GM18870 (cell line): ENCODE results near the gene LMBR1L.
"Not testable (repeated sequence)": the region's sequence is repeated elsewhere in the genome, so short reads cannot be mapped to it uniquely, and the experiment has no call there.

Source experiments
- ATAC-seq: cut with Tn5 transposase; IDR thresholded peaks from one replicate; pipeline ENCODE4 v1.9.1; 2021; ENCODE audit warnings: moderate library complexity; ENCODE audit not compliant: unreplicated experiment

The LMBR1L gene

DNA sequence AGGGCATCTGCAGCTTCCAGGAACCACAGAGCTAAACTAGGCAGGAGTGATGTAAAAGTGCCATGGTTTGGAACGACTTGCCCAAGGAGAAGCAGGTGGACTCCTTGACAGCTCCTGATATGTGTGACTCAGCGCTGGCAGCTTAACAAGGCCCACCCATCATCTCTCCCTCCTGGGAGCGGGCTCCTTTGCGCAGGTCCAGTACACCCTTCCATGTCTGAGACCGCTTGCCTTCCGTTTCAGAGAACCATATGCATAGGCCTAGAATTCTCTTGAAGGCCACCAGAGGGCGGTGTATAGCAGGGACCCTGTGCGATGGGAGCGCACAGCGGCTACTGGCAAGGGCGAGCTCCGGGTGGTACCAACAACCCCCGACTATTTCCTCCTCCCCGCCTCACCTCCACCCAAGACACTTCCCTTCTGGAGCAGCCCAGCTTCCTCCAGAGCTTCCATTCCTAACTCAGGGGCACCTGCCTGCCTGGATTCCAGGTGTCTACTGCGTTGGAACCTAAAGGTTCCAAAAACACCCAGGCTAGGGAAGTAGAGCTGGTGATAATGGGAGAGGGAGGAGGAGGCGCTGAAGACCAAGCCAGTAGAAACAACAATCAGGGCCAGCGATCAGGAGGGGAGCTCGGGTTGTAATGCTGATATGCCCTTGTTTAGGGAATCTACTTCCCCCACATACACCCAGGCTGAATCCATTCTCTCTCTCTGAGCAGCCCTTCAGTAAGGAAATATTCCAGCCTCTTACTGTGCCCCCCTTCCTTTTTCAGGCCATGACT lies 22.3 kb downstream of the LMBR1L start:
- ATAC-seq: no peak

DNA sequence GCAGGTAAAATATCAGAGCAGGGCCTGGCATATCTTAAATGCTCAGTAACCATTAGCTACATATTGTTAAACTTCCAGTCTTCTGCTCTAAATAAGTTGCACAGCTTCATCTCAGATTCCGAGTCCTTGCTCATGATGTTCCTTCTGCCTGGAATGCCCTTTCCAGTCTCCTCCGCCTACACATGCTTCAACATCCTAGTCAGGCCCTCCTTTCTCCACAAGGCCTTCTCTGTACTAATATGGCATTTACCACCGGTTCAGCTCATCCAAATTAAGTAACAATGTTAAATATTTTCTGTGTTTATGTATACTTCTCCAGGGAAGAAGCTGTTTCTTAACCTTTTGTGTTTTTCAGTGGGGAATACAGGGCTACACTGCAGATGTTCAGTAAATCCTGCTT lies 24.5 kb downstream of the LMBR1L start:
- no peak for ATAC-seq

DNA sequence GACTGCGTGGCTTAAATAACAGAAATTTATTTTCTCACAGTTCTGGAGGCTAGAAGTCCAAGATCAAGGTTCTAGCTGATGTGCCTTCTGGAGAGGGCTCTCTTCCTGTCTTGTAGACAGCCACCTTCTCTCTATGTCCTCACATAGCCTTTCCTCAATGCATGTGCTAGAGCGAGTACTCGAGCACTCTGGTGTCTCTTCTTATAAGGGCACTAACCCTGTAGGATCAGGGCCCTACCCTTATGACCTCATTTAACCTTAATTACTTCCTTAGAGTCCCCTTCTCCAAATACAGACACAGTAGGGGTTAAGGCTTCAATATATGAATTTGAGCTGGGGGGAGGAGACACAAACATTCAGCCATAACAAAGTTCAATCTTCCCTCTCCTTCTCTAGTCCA lies 26.2 kb downstream of the LMBR1L start:
- no peak for ATAC-seq

DNA sequence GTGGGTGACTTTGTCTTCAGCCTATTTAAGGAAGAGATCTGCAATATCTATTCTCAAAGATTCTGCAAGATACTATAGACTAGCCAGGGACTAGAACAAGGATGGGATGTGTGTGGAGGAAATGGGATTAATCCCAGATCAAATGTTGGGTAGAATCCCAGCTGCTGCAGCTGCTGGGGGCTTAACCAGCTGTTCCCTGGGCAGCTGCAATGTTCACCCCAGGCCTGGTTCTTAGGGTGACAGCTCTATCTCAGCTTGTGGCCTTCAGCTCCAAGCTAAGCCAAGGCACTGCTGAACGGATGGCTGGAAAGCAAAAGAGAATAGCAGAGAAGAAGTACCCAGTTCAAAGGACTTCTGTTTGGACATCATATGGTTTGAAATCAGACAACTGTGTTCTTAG lies 30.9 kb downstream of the LMBR1L start:
- ATAC-seq: no peak

DNA sequence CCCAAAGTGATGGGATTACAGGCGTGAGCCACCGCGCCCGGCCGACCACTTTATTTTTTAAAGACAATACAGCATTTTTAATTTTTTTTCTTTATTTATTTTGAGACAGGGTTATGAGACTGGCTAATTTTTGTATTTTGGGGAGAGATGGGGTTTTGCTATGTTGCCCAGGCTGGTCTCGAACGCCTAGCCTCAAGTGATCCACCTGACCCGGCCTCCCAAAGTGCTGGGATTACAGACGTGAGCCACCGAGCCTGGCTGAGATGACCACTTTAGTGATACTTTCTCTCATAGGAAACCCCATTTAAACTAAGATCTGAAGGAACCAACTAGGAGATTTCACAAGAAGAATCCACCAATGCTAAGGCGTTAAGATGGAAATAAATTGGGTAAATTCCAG lies 39.7 kb downstream of the LMBR1L start:
- ATAC-seq: no peak

DNA sequence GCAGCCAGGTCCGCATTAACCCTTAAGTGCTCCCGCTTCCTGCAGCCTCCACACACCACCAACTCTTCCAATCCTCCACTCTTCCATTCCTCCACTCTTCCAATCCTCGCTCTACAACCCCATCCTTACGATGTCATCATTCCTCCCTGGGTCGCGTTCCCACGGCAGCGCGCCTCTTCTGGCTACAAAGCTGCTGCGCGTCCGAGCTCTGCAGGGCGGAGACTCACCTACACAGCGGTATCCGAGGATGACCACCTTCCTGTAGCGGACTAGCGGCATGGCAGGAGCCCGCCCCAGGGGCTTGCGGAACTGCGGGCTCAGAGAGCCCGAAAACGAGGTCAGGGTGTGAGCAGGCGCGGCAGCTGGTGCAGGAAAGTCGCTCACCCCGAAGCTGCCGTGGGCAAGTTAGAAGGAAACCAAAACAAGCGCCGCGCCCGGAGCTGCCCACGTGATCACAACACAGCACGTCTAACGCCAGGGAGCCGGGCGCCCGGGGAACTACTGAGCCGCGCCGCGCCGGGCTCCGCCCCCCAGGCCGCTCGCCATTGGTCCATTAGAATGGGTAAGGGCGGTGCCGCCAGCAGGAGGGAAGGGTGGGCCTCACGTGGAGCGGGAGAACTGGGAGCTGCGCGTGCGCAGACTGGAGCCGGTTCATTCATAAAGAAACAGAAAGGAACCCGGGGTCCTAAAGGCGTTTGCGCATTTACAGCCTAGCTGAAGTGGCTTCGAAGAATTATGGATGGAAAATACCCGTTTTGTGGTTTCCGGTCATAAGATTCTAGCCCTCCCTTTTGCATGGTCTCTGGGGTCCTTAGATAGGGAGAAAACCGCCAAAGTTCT lies 40.9 kb downstream of the LMBR1L start, which contains the start of gene RHEBL1:
Gene RHEBL1, minus strand, starts transcription at position 473 of the 840 bp plus-strand sequence. Its CDS starts 194 bp downstream, at position 279.
- ATAC-seq: peak; percentile 86

DNA sequence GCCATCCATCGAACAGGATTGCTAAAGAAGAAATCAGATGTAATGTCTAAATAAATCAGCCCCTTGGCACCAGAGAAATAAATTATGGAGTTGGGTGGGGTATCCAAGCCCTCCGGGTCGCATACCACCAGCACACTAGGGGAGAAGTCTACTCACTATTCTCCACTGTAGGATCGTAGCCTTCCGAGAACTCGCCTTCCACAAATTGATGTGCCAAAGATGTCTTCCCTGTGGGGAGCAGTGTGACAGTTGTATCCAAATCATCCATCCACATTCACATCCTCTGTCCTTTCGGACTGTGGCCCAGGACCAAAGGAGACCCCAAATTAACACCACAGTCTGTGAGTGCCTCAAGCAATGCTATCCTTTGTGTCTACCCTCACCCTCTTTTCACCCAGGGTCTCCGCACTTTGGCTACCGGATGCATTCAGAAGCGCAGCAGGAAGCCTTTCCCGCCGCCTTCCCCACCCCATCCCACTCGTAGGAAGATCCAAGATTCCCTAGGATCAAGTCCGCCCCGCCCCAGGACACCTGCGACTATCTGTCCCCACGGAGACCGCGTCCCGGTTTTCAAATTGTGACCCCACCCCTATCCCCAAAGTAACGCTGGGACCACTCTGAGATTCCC lies 41.7 kb downstream of the LMBR1L start:
- ATAC-seq: no peak

DNA sequence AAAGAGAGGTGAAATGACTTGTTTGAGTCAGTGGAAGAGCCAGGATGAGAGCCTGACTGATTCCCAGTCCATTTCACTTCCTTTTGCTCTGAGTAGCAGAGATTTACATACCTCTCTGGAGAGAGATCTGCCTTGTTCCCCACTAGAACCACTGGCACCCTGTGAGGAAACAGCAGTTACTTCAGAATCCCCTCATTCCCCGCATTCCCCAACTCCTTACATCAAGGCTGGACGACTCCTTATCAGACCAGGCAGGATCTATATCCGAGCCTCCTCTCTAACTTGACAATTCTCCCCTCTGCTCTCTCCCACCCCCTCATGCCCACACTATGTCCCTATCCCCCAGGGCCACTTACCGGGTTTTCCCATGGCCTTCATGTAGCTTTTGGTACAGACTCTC lies 44.5 kb downstream of the LMBR1L start:
- no peak for ATAC-seq

DNA sequence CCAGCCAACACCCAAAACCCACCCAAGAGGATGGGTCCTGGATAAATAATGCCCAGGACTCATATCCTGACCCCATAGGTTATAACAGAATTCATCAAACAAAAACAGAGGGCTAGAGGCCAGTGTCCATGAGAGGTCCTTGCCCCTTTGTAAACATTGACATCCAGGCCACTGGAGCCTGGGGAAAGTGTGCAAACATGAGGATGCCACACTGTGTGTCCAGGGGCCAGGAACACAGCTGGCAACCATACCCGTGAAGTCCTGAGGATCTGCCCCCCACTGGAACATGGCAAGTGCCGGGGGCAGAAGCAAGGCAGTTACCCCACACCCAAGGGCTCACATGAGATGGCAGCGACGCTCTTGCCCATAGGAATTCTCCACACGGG lies 45.9 kb downstream of the LMBR1L start:
- ATAC-seq: no peak

DNA sequence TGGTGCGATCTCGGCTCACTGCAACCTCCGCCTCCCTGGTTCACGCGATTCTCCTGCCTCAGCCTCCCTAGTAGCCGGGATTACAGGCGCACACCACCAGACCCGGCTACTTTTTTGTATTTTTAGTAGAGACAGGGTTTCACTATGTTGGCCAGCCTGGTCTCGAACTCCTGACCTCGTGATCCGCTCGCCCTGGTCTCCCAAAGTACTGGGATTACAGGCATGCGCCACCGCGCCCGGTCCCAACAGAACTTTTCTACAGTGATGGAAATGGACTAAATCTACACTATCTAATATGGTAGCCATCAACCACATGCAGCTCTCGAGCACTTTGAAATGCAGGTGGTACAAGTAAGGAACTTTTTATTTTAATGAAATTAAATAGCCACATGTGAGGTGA lies 48.7 kb downstream of the LMBR1L start:
- not testable (repeated sequence) for ATAC-seq

DNA sequence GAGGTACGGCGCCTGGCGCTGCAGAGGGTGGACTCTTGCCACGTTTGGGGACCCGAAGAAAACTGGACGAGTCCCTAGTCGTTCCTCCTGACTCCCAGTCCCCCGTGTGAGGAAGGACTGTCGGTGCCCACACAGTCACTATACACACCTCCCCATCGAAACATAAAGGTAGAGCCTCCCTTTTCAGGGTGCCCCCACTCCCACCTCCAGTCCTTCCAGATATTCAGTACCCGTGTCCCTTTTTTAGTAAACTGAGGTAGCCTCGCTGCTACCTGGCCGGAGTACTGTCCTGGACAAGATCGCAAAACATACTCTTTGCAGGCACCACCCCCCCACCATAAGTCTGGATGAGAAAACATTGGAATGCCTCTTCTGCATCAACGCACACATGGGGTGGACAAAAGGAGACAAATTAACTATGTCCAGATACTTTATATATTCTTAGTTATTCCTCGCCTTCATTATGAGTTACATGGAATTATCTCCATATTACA lies 49.4 kb downstream of the LMBR1L start:
- ATAC-seq: no peak

DNA sequence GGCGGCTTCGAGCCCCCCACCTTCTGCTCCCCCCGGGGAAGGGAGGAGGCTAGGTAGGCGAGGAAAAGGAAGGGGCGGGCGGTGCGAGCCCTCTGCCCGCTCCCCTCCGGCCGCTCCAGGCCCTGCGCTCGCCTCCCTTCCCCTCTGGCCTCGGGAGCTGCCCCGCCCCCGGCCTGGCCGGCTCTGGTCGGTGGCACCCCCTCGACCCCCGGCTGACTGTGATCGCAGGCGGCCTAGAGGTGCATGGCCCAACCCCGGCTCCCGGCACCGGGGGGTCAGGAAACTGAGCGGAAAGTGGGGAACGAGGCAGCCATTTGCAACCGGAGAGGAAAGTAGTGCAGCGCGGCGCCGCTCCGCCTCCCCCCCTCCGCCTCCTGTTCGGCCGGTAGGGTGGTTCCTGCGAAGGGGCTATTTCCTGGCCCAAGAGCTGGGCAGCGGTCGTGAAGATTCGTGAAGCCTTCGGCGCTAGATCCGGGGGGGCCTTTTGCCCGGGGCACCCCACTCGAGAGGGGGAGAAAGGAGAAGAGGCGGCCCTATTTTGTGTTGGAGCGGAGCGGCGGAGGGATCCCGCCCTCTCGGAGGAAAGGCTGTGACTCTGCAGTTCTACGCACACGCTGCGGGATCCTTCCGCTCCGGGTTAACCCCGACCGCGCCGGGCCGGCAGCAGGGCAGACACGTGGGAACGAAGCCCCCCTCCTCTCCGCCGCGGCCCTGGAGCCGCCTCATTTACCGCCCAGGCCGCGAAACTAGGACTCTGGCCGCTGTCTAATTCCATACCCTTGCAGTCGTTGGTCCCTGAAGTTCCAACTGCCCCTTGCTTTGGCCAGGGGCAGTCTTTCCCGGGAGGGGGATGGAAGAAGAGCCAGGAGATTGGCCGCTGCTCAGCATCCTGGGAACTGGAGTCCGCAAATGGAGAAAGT lies 50.1 kb downstream of the LMBR1L start, which contains the start of gene KMT2D:
Gene KMT2D, minus strand, starts transcription at position 558 of the 920 bp plus-strand sequence. CDS start 5,470 bp downstream, outside the sequence.
- no peak for ATAC-seq

DNA sequence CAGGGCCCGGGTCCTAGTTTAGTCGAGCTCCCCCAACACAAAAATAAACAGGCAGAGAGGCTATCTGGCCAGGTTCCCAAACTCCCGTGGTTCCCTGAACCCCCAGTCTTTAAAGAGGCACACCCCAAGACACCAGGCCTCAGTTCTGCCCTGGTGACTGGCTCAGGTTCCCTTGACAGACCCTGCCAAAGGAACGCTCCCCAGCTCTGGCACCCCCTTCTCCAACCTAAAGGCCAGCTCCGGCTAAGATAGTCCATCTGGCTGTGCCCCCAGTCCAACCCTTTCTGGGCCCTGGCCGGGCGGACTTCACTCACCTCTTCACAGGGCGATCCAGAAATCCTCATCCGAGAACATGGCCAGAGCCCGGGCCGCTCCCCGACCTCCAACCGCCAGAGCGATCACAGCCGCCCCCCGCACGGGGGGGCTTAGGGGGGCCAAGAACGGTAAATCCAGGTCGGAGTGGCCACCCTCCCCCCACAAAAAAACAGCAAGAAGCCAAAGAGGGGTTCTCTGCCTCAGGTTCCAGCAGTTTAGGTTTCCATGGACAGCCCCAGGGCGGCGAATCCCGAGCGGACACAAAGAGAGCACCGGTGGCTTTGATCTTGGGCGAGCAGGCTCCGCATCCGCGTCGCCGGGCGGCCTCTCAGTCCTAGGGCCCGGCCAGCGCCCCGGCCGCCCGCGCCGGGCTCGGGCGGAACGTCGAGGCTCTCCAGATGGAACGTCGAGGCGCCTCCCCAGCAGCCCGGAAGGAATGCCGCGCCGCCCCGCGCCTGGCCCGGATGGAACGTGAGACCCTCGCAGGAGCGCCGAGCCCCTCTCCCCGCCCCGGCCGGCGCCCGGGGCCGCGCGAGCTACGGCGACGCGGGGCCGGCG lies 51.1 kb downstream of the LMBR1L start:
- no peak for ATAC-seq

DNA sequence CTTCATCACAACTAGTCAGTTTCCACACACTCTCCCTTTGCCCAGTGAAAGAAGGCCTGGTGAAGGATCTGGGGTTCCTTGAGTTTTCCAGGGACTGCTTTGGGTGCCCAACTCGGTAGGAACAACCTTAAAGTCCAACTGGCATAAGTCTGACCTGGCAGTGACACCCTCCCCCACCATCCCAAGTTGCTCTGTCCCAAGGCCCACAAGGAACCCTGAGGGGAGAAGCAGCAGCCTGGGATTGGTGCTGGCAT lies 51.7 kb downstream of the LMBR1L start:
- no peak for ATAC-seq

DNA sequence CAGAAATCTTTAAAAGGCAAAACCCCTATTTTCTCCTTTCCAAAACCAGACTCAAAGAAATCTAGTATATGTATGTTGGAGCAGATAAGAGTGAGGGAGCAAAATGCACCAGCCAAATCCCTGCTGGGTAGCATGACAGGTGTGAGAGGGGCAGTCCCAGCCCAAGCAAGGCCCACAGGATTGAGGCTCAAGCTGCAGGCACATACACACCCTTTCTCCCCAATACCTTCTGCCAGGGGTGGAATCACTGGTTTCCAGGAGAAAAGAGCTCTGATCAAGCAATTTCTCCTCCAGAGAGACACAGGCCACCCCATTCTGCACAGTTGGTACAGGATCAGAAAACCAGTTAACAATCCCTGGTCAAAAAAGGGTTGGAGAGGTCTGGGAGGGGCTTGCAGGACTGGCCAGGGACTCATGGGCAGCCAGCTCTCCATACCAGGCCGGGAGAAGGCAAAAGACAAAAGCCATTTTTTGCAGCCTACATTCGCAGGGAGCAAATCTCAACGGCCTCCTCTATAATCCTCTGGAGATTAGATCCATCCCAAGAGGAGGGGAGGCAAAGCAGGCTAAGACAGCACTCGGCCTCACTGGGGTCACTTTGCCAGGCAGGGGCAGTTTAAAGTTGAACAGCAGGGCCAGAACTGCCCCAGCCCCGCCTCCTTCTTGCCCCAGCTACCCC lies 52.1 kb downstream of the LMBR1L start:
- no peak for ATAC-seq

DNA sequence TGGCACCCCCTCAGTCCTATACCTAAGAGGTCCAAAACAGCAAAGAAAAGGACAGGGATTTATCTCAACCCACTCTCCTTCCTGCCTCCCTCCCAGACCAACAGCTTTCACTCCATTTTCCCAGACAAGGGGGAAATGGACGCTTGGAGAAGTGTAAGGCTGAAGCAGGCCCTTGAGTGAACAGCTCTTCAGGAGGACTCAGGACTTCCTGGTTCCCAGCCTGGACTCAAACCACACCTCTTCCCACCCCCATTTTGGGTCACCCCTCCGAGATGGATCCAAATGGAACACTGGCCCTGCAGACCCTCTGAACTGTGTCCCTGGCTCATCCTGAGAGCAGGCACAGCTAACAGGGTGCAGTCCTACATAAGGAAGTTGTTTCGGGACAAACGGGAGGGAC lies 52.8 kb downstream of the LMBR1L start:
- ATAC-seq: no peak

DNA sequence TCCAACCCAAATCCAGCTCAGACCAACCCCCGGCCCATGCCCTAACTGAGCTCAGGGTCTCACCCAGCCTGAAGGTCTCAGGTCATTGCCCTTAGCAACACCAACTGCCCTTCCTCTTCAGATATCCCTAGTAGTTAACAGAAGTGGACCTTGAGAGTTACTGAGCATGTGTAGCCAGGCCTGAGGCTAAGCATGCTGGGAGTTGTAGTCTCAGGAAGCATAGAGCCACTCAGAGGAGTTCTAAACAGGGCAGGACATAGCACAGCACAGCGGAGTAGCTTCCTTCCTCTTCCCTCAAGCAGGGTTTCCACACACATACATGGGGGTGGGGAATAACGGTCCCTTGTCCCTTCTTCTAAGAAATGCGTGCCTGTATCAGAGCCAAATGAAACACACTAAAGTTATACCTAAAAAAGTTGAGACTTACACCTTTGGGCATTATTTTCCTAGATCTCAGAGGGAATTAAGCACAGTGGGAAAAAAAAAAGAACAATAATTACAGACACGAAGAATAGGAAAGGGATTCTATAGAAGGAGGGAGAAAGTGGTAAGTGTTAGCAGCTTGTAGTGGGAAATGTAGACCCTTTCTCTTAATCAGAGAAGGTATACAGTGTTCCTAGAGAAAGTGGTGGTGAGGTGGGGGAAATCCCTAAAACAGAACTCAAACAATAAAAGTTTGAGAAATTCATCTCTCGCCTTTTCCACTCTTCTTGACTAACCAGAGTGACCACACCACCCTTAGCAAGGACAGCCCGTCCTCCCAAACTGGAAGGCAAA lies 54.5 kb downstream of the LMBR1L start:
- peak; percentile 71 for ATAC-seq

DNA sequence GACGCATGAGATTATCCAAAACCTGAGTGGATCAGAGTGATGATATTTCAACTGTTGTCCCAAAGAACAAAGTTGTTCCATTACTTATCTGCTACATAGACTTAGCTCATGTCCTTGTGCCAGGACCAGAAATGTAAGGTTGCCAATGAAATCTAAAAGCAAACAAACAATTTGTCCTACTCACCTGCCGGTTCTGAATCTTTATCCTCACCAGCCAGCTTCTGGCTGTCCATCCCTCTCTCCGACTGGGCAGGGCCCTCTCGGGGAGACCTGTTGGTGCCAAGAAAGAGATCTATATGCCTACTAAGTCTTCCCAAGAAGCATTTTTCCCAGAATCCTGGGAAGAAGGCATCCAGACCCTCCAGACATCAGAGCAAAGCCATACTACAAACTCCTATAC lies 55.6 kb downstream of the LMBR1L start:
- ATAC-seq: no peak
